Neuronal stem cell (in vitro differentiated cells): ENCODE measurements around the gene THBS1.

Source experiments
- DNase-seq: peaks from one replicate; pipeline ENCODE4 v3.0.0-alpha.2; 2013; ENCODE audit warnings: low spot score
- H2AFZ ChIP-seq: one replicate; pipeline ENCODE4 v1.6.1; 2013; ENCODE audit warnings: mild to moderate bottlenecking, low read length, inconsistent platforms
- H2AK5ac ChIP-seq: 2 replicates; pipeline ENCODE4 v1.6.1; 2013; ENCODE audit warnings: low read depth, mild to moderate bottlenecking, inconsistent platforms, low read length, moderate library complexity, mixed read lengths
- H2BK120ac ChIP-seq: 2 replicates; pipeline ENCODE4 v1.6.1; 2013; ENCODE audit warnings: low read depth, mild to moderate bottlenecking, inconsistent platforms, low read length, moderate library complexity, mixed read lengths
- H2BK12ac ChIP-seq: one replicate; pipeline ENCODE4 v1.6.1; 2013; ENCODE audit warnings: low read length, inconsistent platforms
- H2BK15ac ChIP-seq: 2 replicates; pipeline ENCODE4 v1.6.1; 2013; ENCODE audit warnings: mild to moderate bottlenecking, low read length, inconsistent platforms, mixed read lengths
- H2BK5ac ChIP-seq: one replicate; pipeline ENCODE4 v1.6.1; 2013; ENCODE audit warnings: inconsistent platforms, mild to moderate bottlenecking, low read length, moderate library complexity
- H3K14ac ChIP-seq: one replicate; pipeline ENCODE4 v1.6.1; 2013; ENCODE audit warnings: low read length, inconsistent platforms
- H3K18ac ChIP-seq: 2 replicates; pipeline ENCODE4 v1.6.1; 2013; ENCODE audit warnings: low read length, inconsistent platforms
- H3K23ac ChIP-seq: 2 replicates; pipeline ENCODE4 v1.6.1; 2013; ENCODE audit warnings: low read depth, mild to moderate bottlenecking, mixed read lengths, low read length, inconsistent platforms; ENCODE audit not compliant: poor library complexity
- H3K27ac ChIP-seq: replicated peaks from 3 replicates; pipeline ENCODE4 v1.5.1; 2013; ENCODE audit warnings: low read length, inconsistent platforms
- H3K27me3 ChIP-seq, 3 experiments: 2 replicates each; pipeline ENCODE4 v1.6.1; 2013; ENCODE audit warnings: low read length in 3 of 3, mild to moderate bottlenecking in 2 of 3, inconsistent platforms in 1 of 3, low read depth in 1 of 3, mixed read lengths in 1 of 3, moderate library complexity in 1 of 3; ENCODE audit not compliant: control insufficient read depth in 3 of 3, insufficient read depth in 3 of 3
- H3K36me3 ChIP-seq, 2 donors: replicated peaks in 1 of 2; 2 replicates each; pipeline ENCODE4 v1.6.1; 2013; ENCODE audit warnings: low read length in 2 of 2; ENCODE audit not compliant: control insufficient read depth in 2 of 2, insufficient read depth in 2 of 2
- H3K4ac ChIP-seq: 2 replicates; pipeline ENCODE4 v1.6.1; 2013; ENCODE audit warnings: inconsistent platforms, mild to moderate bottlenecking, low read length, moderate library complexity
- H3K4me1 ChIP-seq, 2 donors: 1 replicate in 1 of 2; 2 replicates in 1 of 2; pipeline ENCODE4 v1.6.1; 2013; ENCODE audit warnings: low read length in 2 of 2, low read depth in 1 of 2; ENCODE audit not compliant: control insufficient read depth in 2 of 2, insufficient read depth in 1 of 2
- H3K4me2 ChIP-seq: one replicate; pipeline ENCODE4 v1.6.1; 2013; ENCODE audit warnings: mild to moderate bottlenecking, low read length, inconsistent platforms; ENCODE audit not compliant: insufficient read depth, poor library complexity, severe bottlenecking
- H3K4me3 ChIP-seq, 2 donors: 2 replicates each; pipeline ENCODE4 v1.5.1; 2013; ENCODE audit warnings: low read length in 2 of 2, mild to moderate bottlenecking in 2 of 2, inconsistent platforms in 1 of 2, moderate library complexity in 1 of 2
- H3K79me1 ChIP-seq: one replicate; pipeline ENCODE4 v1.6.1; 2013; ENCODE audit warnings: low read depth, mild to moderate bottlenecking, inconsistent platforms, low read length, moderate library complexity
- H3K9ac ChIP-seq: one replicate; pipeline ENCODE4 v1.6.1; 2013; ENCODE audit warnings: mild to moderate bottlenecking, low read depth, low read length, inconsistent platforms; ENCODE audit not compliant: poor library complexity
- H3K9me3 ChIP-seq, 2 donors: replicated peaks in 1 of 2; 2 replicates each; pipeline versions ENCODE3 to v1.6.1; 2013; ENCODE audit warnings: low read length in 2 of 2, mild to moderate bottlenecking in 2 of 2, inconsistent platforms in 1 of 2, low read depth in 1 of 2, mixed read lengths in 1 of 2, moderate library complexity in 1 of 2; ENCODE audit not compliant: control insufficient read depth in 2 of 2, insufficient read depth in 1 of 2
- H4K8ac ChIP-seq: one replicate; pipeline ENCODE4 v1.6.1; 2013; ENCODE audit warnings: low read depth, mild to moderate bottlenecking, inconsistent platforms, low read length, moderate library complexity
- H4K91ac ChIP-seq: one replicate; pipeline ENCODE4 v1.6.1; 2013; ENCODE audit warnings: low read length, low read depth, mild to moderate bottlenecking, inconsistent platforms; ENCODE audit not compliant: poor library complexity
- WGBS, 2 donors: extraction: QIAGEN DNeasy Blood & Tissue Kit; methylation state at CpG; one replicate each; pipeline ENCODE4 v1.1.7; 2013; ENCODE audit warnings: missing lambda C conversion rate in 2 of 2, mixed read lengths in 1 of 2; ENCODE audit not compliant: insufficient read length in 2 of 2, insufficient replicate concordance in 1 of 2; ENCODE audit errors: extremely low coverage in 2 of 2; 5-methylcytosine and 5-hydroxymethylcytosine counted together

THBS1 gene

GRCh38 chr15:39613861-39614260 lies 33.0 kb downstream of the THBS1 start:
- H3K4me3 ChIP-seq: no peak overlapping the region
- H3K36me3 ChIP-seq: no peaks in the 10 kb centered on the region
- no peak overlapping the region for H3K23ac ChIP-seq
- H3K4me1 ChIP-seq: peaks cover 0 to 1% of the 10 kb centered on the region in 2 donors
- no peak overlapping the region for H2BK5ac ChIP-seq
- H3K4ac ChIP-seq: no peak overlapping the region
- H3K27ac ChIP-seq: no peak overlapping the region
- H3K9me3 ChIP-seq: peaks cover 3 to 15% of the 10 kb centered on the region in 2 donors
- no peak overlapping the region for H3K14ac ChIP-seq
- no peak overlapping the region for H3K4me2 ChIP-seq
- no peaks in the 10 kb centered on the region for H3K79me1 ChIP-seq
- WGBS, 2 donors: no CpG with 5 or more reads among the region's 2 CpGs
- DNase-seq: no peak
- H2AFZ ChIP-seq: no peak overlapping the region
- H2AK5ac ChIP-seq: no peak overlapping the region
- H2BK120ac ChIP-seq: no peak overlapping the region
- no peak overlapping the region for H4K91ac ChIP-seq
- no peak overlapping the region for H2BK15ac ChIP-seq
- no peak overlapping the region for H3K9ac ChIP-seq
- H3K18ac ChIP-seq: no peak overlapping the region
- H2BK12ac ChIP-seq: no peak overlapping the region
- no peaks in the 10 kb centered on the region for H3K27me3 ChIP-seq
- no peak overlapping the region for H4K8ac ChIP-seq

GRCh38 chr15:39616731-39617455 lies 36.0 kb downstream of the THBS1 start:
- no peak overlapping the region for H2BK5ac ChIP-seq
- no peaks in the 10 kb centered on the region for H3K27me3 ChIP-seq
- H3K23ac ChIP-seq: no peak overlapping the region
- H2AFZ ChIP-seq: no peak overlapping the region
- H3K4me3 ChIP-seq: no peak overlapping the region
- H2AK5ac ChIP-seq: no peak overlapping the region
- peaks cover 0 to 1% of the 10 kb centered on the region in 2 donors for H3K4me1 ChIP-seq
- H3K36me3 ChIP-seq: no peaks in the 10 kb centered on the region
- H2BK15ac ChIP-seq: no peak overlapping the region
- H3K4me2 ChIP-seq: no peak overlapping the region
- no peak overlapping the region for H3K18ac ChIP-seq
- H3K79me1 ChIP-seq: no peaks in the 10 kb centered on the region
- no peak overlapping the region for H3K9ac ChIP-seq
- DNase-seq: no peak
- H4K91ac ChIP-seq: no peak overlapping the region
- no peak overlapping the region for H3K4ac ChIP-seq
- no peak overlapping the region for H2BK120ac ChIP-seq
- H4K8ac ChIP-seq: no peak overlapping the region
- WGBS, 2 donors: no CpG with 5 or more reads among the region's 6 CpGs
- no peak overlapping the region for H3K27ac ChIP-seq
- no peak overlapping the region for H3K14ac ChIP-seq
- H3K9me3 ChIP-seq: no peaks in the 10 kb centered on the region
- no peak overlapping the region for H2BK12ac ChIP-seq

GRCh38 chr15:39618063-39618823 lies 37.4 kb downstream of the THBS1 start:
- WGBS, 2 donors: no CpG with 5 or more reads among the region's 3 CpGs

GRCh38 chr15:39621210-39621609 lies 40.3 kb downstream of the THBS1 start:
- H3K27me3 ChIP-seq: no peaks in the 10 kb centered on the region
- no peak overlapping the region for H2BK15ac ChIP-seq
- no peak overlapping the region for H2BK5ac ChIP-seq
- H3K27ac ChIP-seq: no peak overlapping the region
- H3K9me3 ChIP-seq: peaks cover 0 to 2% of the 10 kb centered on the region in 2 donors
- H3K4me3 ChIP-seq: no peak overlapping the region
- no CpG with 5 or more reads among the region's 1 CpG for WGBS, 2 donors
- H3K9ac ChIP-seq: no peak overlapping the region
- no peak overlapping the region for H3K14ac ChIP-seq
- H2AFZ ChIP-seq: no peak overlapping the region
- no peak overlapping the region for H3K4ac ChIP-seq
- H4K91ac ChIP-seq: no peak overlapping the region
- H4K8ac ChIP-seq: no peak overlapping the region
- H3K4me1 ChIP-seq: peaks cover 0 to 1% of the 10 kb centered on the region in 2 donors
- H3K23ac ChIP-seq: no peak overlapping the region
- no peak overlapping the region for H2AK5ac ChIP-seq
- H3K18ac ChIP-seq: no peak overlapping the region
- H3K79me1 ChIP-seq: no peaks in the 10 kb centered on the region
- no peaks in the 10 kb centered on the region for H3K36me3 ChIP-seq
- no peak for DNase-seq
- H2BK120ac ChIP-seq: no peak overlapping the region
- H2BK12ac ChIP-seq: no peak overlapping the region
- no peak overlapping the region for H3K4me2 ChIP-seq

More at GRCh38 chr15:39618063-39618823, 37.4 kb downstream of the THBS1 start:
- H4K91ac ChIP-seq: no peak overlapping the region
- H3K18ac ChIP-seq: no peak overlapping the region
- H2BK12ac ChIP-seq: no peak overlapping the region
- H3K14ac ChIP-seq: no peak overlapping the region
- no peaks in the 10 kb centered on the region for H3K79me1 ChIP-seq
- H3K4me1 ChIP-seq: peaks cover 0 to 1% of the 10 kb centered on the region in 2 donors
- H3K27ac ChIP-seq: no peak overlapping the region
- no peak overlapping the region for H2BK15ac ChIP-seq
- no peaks in the 10 kb centered on the region for H3K9me3 ChIP-seq
- no peak overlapping the region for H2AK5ac ChIP-seq
- H3K9ac ChIP-seq: no peak overlapping the region
- no peaks in the 10 kb centered on the region for H3K36me3 ChIP-seq
- H3K4ac ChIP-seq: no peak overlapping the region
- no peak overlapping the region for H3K23ac ChIP-seq
- H2BK120ac ChIP-seq: no peak overlapping the region
- DNase-seq: no peak
- H2AFZ ChIP-seq: no peak overlapping the region
- no peak overlapping the region for H4K8ac ChIP-seq
- no peaks in the 10 kb centered on the region for H3K27me3 ChIP-seq
- H2BK5ac ChIP-seq: no peak overlapping the region
- no peak overlapping the region for H3K4me2 ChIP-seq
- H3K4me3 ChIP-seq: no peak overlapping the region
